GM23338 (cell line): ENCODE results near the gene USH1C. TPM values are rescaled to one million over a fixed set of nuclear protein-coding genes. Genes with fewer than 3 reads are reported as not detected.

Experiments
- ATAC-seq: fragments of 200-7000 bp; cut with Tn5 transposase; 3 replicates; pipeline ENCODE4 v1.9.1; 2020
- DNase-seq: peaks from one replicate; pipeline ENCODE4 v3.0.0-alpha.2; 2015; ENCODE audit warnings: low spot score
- H2AFZ ChIP-seq: fragments of 200-600 bp; sonication (generic); 2 replicates; pipeline ENCODE4 v1.8.0; 2016; ENCODE audit warnings: antibody characterized with exemption, mild to moderate bottlenecking, moderate library complexity
- H3F3A ChIP-seq: fragments of 200-600 bp; sonication (generic); replicated peaks from 2 replicates; pipeline ENCODE4 v1.8.0; 2017; ENCODE audit warnings: antibody characterized with exemption, mixed run types, low read depth
- H3K27ac ChIP-seq: fragments of 200-600 bp; sonication (generic); 2 replicates; pipeline ENCODE4 v1.6.1; 2016; ENCODE audit warnings: low read depth
- H3K27me3 ChIP-seq: fragments of 200-600 bp; sonication (generic); 2 replicates; pipeline ENCODE4 v1.8.0; 2016; ENCODE audit warnings: mild to moderate bottlenecking, mixed run types, moderate library complexity; ENCODE audit not compliant: insufficient read depth
- H3K36me3 ChIP-seq: fragments of 200-600 bp; sonication (generic); 2 replicates; pipeline ENCODE4 v1.8.0; 2016; ENCODE audit warnings: mild to moderate bottlenecking; ENCODE audit not compliant: insufficient read depth
- H3K4me1 ChIP-seq: fragments of 200-600 bp; sonication (generic); 2 replicates; pipeline ENCODE4 v1.8.0; 2016; ENCODE audit warnings: mild to moderate bottlenecking, moderate library complexity; ENCODE audit not compliant: insufficient read depth
- H3K4me2 ChIP-seq: fragments of 200-600 bp; sonication (generic); 2 replicates; pipeline ENCODE4 v1.7.1; 2017; ENCODE audit warnings: mixed run types
- H3K4me3 ChIP-seq: fragments of 200-600 bp; sonication (generic); 2 replicates; pipeline ENCODE4 v1.6.1; 2016; ENCODE audit warnings: mixed run types
- H3K79me2 ChIP-seq: fragments of 200-600 bp; sonication (generic); replicated peaks from 2 replicates; pipeline ENCODE4 v1.8.0; 2017; ENCODE audit warnings: mild to moderate bottlenecking; ENCODE audit not compliant: insufficient read depth
- H3K9me2 ChIP-seq: fragments of 200-600 bp; sonication (generic); 2 replicates; pipeline ENCODE4 v1.8.0; 2017; ENCODE audit not compliant: insufficient read depth
- H4K20me1 ChIP-seq: fragments of 200-600 bp; sonication (generic); replicated peaks from 2 replicates; pipeline ENCODE4 v1.8.0; 2017; ENCODE audit warnings: mild to moderate bottlenecking; ENCODE audit not compliant: insufficient read depth
- H3K27ac Mint-ChIP-seq: 2 replicates; pipeline ENCODE4 v1.8.0; 2020; ENCODE audit warnings: inconsistent platforms, mild to moderate bottlenecking, moderate library complexity, mixed read lengths
- H3K27me3 Mint-ChIP-seq: 3 replicates; pipeline ENCODE4 v1.8.0; 2022; ENCODE audit warnings: low read depth, mild to moderate bottlenecking, moderate library complexity, mixed read lengths, inconsistent platforms; ENCODE audit not compliant: insufficient read depth, poor library complexity
- H3K36me3 Mint-ChIP-seq: 3 replicates; pipeline ENCODE4 v1.8.0; 2021; ENCODE audit warnings: low read depth, mild to moderate bottlenecking, inconsistent platforms, moderate library complexity, mixed read lengths
- H3K4me1 Mint-ChIP-seq: 3 replicates; pipeline ENCODE4 v1.8.0; 2020; ENCODE audit warnings: mild to moderate bottlenecking, inconsistent platforms, mixed read lengths
- H3K4me3 Mint-ChIP-seq: 3 replicates; pipeline ENCODE4 v1.8.0; 2021; ENCODE audit warnings: moderate library complexity, mild to moderate bottlenecking, inconsistent platforms, mixed read lengths
- H3K9me3 Mint-ChIP-seq: 3 replicates; pipeline ENCODE4 v1.8.0; 2020; ENCODE audit warnings: moderate library complexity, mild to moderate bottlenecking, inconsistent platforms, mixed read lengths
- CREB1 ChIP-seq: fragments of 250-450 bp; sonication (Bioruptor Pico); IDR thresholded peaks from 2 replicates; pipeline ENCODE4 v1.5.0; 2020; ENCODE audit warnings: low read depth, mild to moderate bottlenecking, moderate library complexity
- EZH2 ChIP-seq: fragments of 200-600 bp; sonication (generic); IDR thresholded peaks from one replicate; pipeline ENCODE4 v1.8.0; 2017; ENCODE audit warnings: antibody characterized with exemption, mild to moderate bottlenecking, low read depth; ENCODE audit not compliant: unreplicated experiment
- EZH2phosphoT487 ChIP-seq: fragments of 200-600 bp; sonication (generic); IDR thresholded peaks from one replicate; pipeline ENCODE4 v1.8.1; 2018; ENCODE audit warnings: antibody characterized with exemption; ENCODE audit not compliant: unreplicated experiment
- JUNB ChIP-seq: IDR thresholded peaks from one replicate; pipeline ENCODE4 v1.6.1; 2016; ENCODE audit warnings: antibody characterized with exemption; ENCODE audit not compliant: unreplicated experiment
- NANOG ChIP-seq: IDR thresholded peaks from 2 replicates; pipeline ENCODE4 v1.6.1; 2016; ENCODE audit warnings: antibody characterized with exemption, borderline replicate concordance
- POLR2AphosphoS5 ChIP-seq: IDR thresholded peaks from 2 replicates; pipeline ENCODE4 v1.6.1; 2016; ENCODE audit warnings: antibody characterized with exemption, low read depth
- STAT1 ChIP-seq: IDR thresholded peaks from one replicate; pipeline ENCODE4 v1.6.1; 2016; ENCODE audit warnings: antibody characterized with exemption; ENCODE audit not compliant: unreplicated experiment
- ZNF114 ChIP-seq: fragments of 250-450 bp; sonication (Bioruptor Pico); IDR thresholded peaks from 2 replicates; pipeline ENCODE4 v1.5.0; 2020; ENCODE audit warnings: mild to moderate bottlenecking, moderate library complexity
- ZNF331 ChIP-seq: fragments of 250-450 bp; sonication (Bioruptor Pico); IDR thresholded peaks from 2 replicates; pipeline ENCODE4 v1.5.0; 2020; ENCODE audit warnings: low read depth, mild to moderate bottlenecking, moderate library complexity
- polyA plus RNA-seq: library from polyadenylated mRNA; unstranded; fragments of >200 nt; fragmentation: Nextera tagmentation; extraction: Ambion mirVana; gene quantifications from 2 replicates; pipeline ENCODE4 v1.2.1, GENCODE V29; 2016
- total RNA-seq: library from RNA; depleted of rRNA; stranded (reverse); fragments of >200 nt; shearing (Covaris generic); gene quantifications from 2 replicates; pipeline ENCODE4 v1.2.3, GENCODE V29; 2014
- TF ChIP-seq, protein P1 (sequence below): IDR thresholded peaks from 2 replicates; pipeline ENCODE4 v1.6.1; 2016; ENCODE audit warnings: antibody characterized with exemption
- TF ChIP-seq, protein P2 (sequence below): IDR thresholded peaks from one replicate; pipeline ENCODE4 v1.6.1; 2018; ENCODE audit warnings: antibody characterized with exemption; ENCODE audit not compliant: unreplicated experiment
- TF ChIP-seq, protein P3 (sequence below): fragments of 250-450 bp; sonication (Bioruptor Pico); IDR thresholded peaks from 2 replicates; pipeline ENCODE4 v1.5.0; 2020; ENCODE audit warnings: mild to moderate bottlenecking, moderate library complexity
- TF ChIP-seq, protein P4 (sequence below), 2 experiments: fragments of 200-600 bp in 1 of 2; sonication (generic) in 1 of 2; conservative IDR thresholded peaks; 2 replicates each; pipeline versions ENCODE4 v1.5.1 to v1.6.1; 2016 to 2017; ENCODE audit warnings: antibody characterized with exemption in 2 of 2, low read depth in 2 of 2, mild to moderate bottlenecking in 2 of 2, moderate library complexity in 1 of 2

USH1C gene
- total and polyA plus RNA-seq, 2 experiments from 2014 or later, result 1.3 to 1.8 TPM

DNA sequence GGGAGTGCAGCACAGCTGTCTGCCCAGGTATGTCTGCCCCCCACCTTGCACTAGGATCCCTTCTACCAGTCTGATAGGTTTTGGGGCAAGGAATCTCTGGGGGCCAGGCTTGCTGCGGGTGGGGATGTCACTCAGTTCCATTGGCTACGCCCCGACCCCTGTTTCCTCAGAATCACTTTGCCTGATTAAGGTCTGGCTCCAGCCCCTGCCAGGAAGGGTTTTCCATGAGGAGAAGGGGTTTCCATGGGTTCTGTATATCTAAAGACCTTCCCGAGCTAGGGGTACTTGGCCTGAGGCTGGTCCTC, 16.8 kb upstream of the USH1C start:
- peaks cover 5% of the 10 kb centered on the region for H3K27me3 Mint-ChIP-seq
- no peaks in the 10 kb centered on the region for H3K4me1 ChIP-seq
- no peak overlapping the region for H3K27ac Mint-ChIP-seq
- no peaks in the 10 kb centered on the region for H3K9me3 Mint-ChIP-seq
- H3K4me2 ChIP-seq, result no peak overlapping the region
- H3K27ac ChIP-seq, result no peak overlapping the region
- no peaks in the 10 kb centered on the region for H3K79me2 ChIP-seq
- H3K9me2 ChIP-seq, result no peaks in the 10 kb centered on the region
- no peaks in the 10 kb centered on the region for H3K27me3 ChIP-seq
- DNase-seq, result no peak
- H3K36me3 Mint-ChIP-seq, result no peaks in the 10 kb centered on the region
- no peak for ATAC-seq
- no peak overlapping the region for H3K4me3 Mint-ChIP-seq
- H3K4me3 ChIP-seq, result no peak overlapping the region
- no peak for TF ChIP-seq EZH2
- TF ChIP-seq EZH2phosphoT487, result no peak
- no peak for TF ChIP-seq ZNF114 (CRISPR knock-in tag)
- TF ChIP-seq, protein P1, sequence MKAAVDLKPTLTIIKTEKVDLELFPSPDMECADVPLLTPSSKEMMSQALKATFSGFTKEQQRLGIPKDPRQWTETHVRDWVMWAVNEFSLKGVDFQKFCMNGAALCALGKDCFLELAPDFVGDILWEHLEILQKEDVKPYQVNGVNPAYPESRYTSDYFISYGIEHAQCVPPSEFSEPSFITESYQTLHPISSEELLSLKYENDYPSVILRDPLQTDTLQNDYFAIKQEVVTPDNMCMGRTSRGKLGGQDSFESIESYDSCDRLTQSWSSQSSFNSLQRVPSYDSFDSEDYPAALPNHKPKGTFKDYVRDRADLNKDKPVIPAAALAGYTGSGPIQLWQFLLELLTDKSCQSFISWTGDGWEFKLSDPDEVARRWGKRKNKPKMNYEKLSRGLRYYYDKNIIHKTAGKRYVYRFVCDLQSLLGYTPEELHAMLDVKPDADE, result no peak
- no peak for TF ChIP-seq ZNF331
- TF ChIP-seq CREB1, result no peak
- TF ChIP-seq NANOG, result no peak
- TF ChIP-seq STAT1, result no peak
- TF ChIP-seq, protein P2, sequence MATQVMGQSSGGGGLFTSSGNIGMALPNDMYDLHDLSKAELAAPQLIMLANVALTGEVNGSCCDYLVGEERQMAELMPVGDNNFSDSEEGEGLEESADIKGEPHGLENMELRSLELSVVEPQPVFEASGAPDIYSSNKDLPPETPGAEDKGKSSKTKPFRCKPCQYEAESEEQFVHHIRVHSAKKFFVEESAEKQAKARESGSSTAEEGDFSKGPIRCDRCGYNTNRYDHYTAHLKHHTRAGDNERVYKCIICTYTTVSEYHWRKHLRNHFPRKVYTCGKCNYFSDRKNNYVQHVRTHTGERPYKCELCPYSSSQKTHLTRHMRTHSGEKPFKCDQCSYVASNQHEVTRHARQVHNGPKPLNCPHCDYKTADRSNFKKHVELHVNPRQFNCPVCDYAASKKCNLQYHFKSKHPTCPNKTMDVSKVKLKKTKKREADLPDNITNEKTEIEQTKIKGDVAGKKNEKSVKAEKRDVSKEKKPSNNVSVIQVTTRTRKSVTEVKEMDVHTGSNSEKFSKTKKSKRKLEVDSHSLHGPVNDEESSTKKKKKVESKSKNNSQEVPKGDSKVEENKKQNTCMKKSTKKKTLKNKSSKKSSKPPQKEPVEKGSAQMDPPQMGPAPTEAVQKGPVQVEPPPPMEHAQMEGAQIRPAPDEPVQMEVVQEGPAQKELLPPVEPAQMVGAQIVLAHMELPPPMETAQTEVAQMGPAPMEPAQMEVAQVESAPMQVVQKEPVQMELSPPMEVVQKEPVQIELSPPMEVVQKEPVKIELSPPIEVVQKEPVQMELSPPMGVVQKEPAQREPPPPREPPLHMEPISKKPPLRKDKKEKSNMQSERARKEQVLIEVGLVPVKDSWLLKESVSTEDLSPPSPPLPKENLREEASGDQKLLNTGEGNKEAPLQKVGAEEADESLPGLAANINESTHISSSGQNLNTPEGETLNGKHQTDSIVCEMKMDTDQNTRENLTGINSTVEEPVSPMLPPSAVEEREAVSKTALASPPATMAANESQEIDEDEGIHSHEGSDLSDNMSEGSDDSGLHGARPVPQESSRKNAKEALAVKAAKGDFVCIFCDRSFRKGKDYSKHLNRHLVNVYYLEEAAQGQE, result no peak
- TF ChIP-seq, protein P3, sequence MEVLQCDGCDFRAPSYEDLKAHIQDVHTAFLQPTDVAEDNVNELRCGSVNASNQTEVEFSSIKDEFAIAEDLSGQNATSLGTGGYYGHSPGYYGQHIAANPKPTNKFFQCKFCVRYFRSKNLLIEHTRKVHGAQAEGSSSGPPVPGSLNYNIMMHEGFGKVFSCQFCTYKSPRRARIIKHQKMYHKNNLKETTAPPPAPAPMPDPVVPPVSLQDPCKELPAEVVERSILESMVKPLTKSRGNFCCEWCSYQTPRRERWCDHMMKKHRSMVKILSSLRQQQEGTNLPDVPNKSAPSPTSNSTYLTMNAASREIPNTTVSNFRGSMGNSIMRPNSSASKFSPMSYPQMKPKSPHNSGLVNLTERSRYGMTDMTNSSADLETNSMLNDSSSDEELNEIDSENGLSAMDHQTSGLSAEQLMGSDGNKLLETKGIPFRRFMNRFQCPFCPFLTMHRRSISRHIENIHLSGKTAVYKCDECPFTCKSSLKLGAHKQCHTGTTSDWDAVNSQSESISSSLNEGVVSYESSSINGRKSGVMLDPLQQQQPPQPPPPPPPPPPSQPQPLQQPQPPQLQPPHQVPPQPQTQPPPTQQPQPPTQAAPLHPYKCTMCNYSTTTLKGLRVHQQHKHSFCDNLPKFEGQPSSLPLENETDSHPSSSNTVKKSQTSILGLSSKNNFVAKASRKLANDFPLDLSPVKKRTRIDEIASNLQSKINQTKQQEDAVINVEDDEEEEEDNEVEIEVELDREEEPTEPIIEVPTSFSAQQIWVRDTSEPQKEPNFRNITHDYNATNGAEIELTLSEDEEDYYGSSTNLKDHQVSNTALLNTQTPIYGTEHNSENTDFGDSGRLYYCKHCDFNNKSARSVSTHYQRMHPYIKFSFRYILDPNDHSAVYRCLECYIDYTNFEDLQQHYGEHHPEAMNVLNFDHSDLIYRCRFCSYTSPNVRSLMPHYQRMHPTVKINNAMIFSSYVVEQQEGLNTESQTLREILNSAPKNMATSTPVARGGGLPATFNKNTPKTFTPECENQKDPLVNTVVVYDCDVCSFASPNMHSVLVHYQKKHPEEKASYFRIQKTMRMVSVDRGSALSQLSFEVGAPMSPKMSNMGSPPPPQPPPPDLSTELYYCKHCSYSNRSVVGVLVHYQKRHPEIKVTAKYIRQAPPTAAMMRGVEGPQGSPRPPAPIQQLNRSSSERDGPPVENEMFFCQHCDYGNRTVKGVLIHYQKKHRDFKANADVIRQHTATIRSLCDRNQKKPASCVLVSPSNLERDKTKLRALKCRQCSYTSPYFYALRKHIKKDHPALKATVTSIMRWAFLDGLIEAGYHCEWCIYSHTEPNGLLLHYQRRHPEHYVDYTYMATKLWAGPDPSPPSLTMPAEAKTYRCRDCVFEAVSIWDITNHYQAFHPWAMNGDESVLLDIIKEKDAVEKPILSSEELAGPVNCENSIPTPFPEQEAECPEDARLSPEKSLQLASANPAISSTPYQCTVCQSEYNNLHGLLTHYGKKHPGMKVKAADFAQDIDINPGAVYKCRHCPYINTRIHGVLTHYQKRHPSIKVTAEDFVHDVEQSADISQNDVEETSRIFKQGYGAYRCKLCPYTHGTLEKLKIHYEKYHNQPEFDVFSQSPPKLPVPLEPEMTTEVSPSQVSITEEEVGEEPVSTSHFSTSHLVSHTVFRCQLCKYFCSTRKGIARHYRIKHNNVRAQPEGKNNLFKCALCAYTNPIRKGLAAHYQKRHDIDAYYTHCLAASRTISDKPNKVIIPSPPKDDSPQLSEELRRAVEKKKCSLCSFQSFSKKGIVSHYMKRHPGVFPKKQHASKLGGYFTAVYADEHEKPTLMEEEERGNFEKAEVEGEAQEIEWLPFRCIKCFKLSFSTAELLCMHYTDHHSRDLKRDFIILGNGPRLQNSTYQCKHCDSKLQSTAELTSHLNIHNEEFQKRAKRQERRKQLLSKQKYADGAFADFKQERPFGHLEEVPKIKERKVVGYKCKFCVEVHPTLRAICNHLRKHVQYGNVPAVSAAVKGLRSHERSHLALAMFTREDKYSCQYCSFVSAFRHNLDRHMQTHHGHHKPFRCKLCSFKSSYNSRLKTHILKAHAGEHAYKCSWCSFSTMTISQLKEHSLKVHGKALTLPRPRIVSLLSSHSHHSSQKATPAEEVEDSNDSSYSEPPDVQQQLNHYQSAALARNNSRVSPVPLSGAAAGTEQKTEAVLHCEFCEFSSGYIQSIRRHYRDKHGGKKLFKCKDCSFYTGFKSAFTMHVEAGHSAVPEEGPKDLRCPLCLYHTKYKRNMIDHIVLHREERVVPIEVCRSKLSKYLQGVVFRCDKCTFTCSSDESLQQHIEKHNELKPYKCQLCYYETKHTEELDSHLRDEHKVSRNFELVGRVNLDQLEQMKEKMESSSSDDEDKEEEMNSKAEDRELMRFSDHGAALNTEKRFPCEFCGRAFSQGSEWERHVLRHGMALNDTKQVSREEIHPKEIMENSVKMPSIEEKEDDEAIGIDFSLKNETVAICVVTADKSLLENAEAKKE (CRISPR knock-in tag), result no peak
- TF ChIP-seq, protein P4, sequence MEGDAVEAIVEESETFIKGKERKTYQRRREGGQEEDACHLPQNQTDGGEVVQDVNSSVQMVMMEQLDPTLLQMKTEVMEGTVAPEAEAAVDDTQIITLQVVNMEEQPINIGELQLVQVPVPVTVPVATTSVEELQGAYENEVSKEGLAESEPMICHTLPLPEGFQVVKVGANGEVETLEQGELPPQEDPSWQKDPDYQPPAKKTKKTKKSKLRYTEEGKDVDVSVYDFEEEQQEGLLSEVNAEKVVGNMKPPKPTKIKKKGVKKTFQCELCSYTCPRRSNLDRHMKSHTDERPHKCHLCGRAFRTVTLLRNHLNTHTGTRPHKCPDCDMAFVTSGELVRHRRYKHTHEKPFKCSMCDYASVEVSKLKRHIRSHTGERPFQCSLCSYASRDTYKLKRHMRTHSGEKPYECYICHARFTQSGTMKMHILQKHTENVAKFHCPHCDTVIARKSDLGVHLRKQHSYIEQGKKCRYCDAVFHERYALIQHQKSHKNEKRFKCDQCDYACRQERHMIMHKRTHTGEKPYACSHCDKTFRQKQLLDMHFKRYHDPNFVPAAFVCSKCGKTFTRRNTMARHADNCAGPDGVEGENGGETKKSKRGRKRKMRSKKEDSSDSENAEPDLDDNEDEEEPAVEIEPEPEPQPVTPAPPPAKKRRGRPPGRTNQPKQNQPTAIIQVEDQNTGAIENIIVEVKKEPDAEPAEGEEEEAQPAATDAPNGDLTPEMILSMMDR (conservative IDR thresholded peaks at IDR 0.05; ENCODE audit: low read depth in 2 of 2), result no peak
- TF ChIP-seq POLR2AphosphoS5, result no peak
- no peak for TF ChIP-seq JUNB
- H3F3A ChIP-seq, result no peaks in the 10 kb centered on the region
- H4K20me1 ChIP-seq, result no peaks in the 10 kb centered on the region
- no peaks in the 10 kb centered on the region for H3K36me3 ChIP-seq
- no peak overlapping the region for H2AFZ ChIP-seq
- H3K4me1 Mint-ChIP-seq, result no peaks in the 10 kb centered on the region; the same call in 2 of the 3 replicates
